Activated CD4-positive, CD25-positive, alpha-beta regulatory T cell treated with anti-CD3 and anti-CD28 coated beads, Interleukin-2, amount 50 U/mL, for 72 hours (primary cell): Measurements from ENCODE around the gene TBC1D22A.
A peak's percentile ranks its signal among the peaks of the same experiment; 100 is the strongest.

Experiments used
- DNase-seq: peaks from one replicate; pipeline ENCODE4 v3.0.0; 2021

Gene TBC1D22A

GRCh38 chr22:47166033-47166404 lies 403.6 kb downstream of the TBC1D22A start:
- no peak for DNase-seq

DNA sequence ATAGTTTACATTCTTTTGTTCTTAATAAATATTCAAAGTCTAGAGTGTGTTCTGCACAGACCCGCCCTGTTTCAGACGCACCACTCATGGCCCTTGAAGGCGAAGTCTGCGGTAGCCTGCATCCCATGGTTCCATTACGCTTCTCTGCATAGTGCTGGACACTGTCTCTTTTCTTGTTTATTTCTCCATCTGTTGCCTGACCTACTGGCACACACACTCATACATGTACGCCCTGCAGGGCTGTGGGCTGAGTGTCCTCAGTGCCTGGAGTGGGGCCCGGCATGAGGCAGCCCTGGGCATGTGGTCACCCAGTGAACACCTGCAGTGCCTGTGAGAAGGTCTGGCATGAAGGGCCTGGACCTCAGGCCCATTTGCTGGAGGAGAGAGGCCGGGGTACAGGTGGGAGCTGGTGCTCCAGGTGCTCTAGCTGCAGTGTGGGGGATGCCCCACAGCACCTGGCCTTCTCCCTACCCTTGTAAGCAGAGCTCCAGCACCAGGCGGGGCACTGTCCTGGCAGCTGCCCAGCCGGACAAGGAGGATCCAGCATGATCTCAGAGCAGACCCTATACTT lies 404.1 kb downstream of the TBC1D22A start:
- peak; percentile 5 for DNase-seq

- DNase-seq, result no peak
Observed at GRCh38 chr22:47167056-47167455, 404.6 kb downstream of the TBC1D22A start.

DNA sequence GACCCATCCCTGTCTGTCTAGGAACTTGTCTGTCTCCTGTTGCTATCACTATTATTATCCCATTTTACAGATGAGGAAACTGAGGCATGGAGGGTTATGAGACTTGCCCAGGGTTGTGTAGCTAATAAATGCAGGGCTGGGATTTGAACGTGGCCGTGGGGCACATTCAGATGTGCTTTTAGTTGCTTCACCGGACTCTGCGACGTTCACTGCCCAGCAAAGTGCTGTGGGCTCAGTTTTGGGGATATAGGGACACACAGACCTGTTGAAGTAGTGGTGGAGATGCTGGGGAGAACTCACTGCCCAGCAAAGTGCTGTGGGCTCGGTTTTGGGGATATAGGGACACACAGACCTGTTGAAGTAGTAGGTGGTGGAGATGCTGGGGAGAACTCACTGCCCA lies 405.5 kb downstream of the TBC1D22A start:
- DNase-seq, result peak; percentile 11

GRCh38 chr22:47168441-47168840 lies 406.0 kb downstream of the TBC1D22A start:
- DNase-seq, result peak; percentile 11

GRCh38 chr22:47168900-47169800 lies 406.7 kb downstream of the TBC1D22A start:
- peak; percentile 16 for DNase-seq

- peak; percentile 4 for DNase-seq
Observed at GRCh38 chr22:47169801-47170140, 407.3 kb downstream of the TBC1D22A start.

GRCh38 chr22:47170511-47171440 lies 408.3 kb downstream of the TBC1D22A start:
- peak; percentile 12 for DNase-seq

DNA sequence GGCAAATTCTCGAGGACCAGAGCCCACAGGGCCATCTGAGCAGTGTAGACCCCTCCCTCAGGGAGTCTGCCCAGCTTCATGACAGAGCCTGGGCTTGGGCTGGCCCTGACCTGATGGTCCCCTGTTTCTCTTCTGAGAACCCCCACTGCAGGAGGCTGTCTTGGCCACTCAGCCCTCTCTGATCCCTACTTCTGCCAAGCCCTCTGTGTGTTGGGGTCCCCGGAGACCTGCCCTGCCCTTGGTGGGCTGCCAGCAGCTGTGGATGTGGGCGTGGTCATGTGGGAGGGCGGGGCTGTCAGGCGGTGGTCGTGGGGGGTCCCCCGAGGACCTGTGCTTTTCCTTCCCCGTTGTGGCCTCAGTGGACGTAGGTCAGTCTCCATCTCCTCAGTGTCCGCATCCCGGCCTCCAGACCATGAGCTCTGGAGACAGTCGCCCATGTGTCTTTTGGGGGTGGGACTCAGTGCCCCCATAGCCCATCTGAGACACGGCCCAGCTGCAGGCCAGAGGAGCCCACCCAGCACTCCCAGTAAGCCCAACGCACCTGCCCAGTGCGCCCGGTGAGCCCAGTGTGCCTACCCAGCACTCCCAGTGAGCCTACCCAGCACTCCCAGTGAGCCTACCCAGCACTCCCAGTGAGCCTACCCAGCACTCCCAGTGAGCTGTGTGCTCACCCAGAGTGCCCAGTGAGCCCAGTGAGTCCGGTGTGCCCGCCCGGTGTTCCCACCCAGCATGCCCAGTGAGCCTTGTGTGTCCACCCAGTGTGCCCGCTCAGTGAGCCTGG lies 409.2 kb downstream of the TBC1D22A start:
- peak; percentile 25 for DNase-seq

- DNase-seq, result peak; percentile 24
Observed at GRCh38 chr22:47172771-47173534, 410.5 kb downstream of the TBC1D22A start.

DNA sequence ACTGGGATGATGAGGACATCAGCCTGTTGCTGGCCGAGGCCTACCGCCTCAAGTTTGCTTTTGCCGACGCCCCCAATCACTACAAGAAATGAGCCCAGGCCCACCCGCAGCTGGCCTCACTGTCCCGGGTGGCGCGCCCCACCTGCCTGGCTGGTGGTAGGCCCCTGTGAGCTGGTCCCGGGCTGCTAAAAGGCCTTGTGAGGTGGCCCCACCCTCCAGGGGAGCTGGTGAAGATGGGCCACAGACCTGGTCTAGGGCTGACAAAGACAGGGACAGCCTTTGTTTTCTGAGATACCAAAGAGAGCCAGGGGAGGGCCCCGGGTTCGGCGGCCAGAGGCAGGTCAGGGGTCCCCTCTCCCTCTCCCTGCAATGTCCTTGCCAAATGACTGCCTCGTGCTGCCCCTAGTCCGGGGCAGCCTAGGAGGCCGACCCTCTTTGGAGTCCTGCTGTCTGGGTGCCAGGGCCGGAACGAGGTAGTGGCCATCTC lies 411.1 kb downstream of the TBC1D22A start:
- peak; percentile 17 for DNase-seq

- peak; percentile 11 for DNase-seq
Observed at GRCh38 chr22:47174096-47174495, 411.6 kb downstream of the TBC1D22A start.

GRCh38 chr22:47174671-47175112 lies 412.2 kb downstream of the TBC1D22A start:
- peak; percentile 8 for DNase-seq

- DNase-seq, result peak; percentile 6
Observed at GRCh38 chr22:47175151-47176025, 412.9 kb downstream of the TBC1D22A start.

GRCh38 chr22:47176026-47176389 lies 413.6 kb downstream of the TBC1D22A start:
- peak; percentile 24 for DNase-seq

DNA sequence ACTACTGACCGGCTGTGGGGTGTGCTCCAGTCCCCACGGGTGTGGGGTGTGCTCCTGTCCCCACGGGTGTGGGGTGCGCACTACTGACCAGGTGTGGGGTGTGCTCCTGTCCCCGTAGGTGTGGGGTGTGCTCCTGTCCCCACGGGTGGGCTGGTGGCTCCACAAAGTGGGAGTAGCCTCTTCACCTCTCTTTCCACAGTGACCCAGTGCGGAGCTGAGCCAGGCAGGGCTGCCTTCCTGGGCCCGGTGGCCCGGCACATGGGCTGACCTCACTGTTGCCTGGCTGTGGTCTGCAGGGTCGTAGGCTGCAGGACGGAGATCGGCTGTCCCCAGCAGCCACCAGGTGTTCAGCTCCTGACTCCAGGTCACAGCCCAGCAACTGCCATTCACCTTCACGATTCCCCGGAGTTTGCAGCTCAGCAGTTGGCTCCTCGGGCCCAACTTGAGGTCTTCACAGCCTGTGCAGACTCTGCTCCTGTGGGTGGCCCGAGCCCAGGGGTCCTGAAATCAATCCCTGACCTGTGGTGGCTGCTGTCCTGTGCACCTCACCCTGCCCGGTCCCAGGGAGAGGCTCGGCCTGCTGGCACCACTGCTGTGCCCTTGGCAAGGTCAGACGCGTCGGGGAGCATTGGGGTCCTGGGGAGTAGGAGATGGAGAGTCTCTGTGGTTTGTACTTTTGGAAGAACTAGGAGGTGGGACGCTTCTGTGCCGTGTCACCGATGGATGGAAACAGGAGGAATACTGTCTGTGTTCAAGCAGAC lies 414.3 kb downstream of the TBC1D22A start:
- peak; percentile 21 for DNase-seq

- peak; percentile 9 for DNase-seq
Observed at GRCh38 chr22:47177334-47177815, 414.9 kb downstream of the TBC1D22A start.

GRCh38 chr22:47178339-47178738 lies 415.9 kb downstream of the TBC1D22A start:
- DNase-seq, result no peak

GRCh38 chr22:47180796-47181195 lies 418.3 kb downstream of the TBC1D22A start:
- DNase-seq, result no peak
